Measurements from ENCODE around the gene MYL1.

DNA sequence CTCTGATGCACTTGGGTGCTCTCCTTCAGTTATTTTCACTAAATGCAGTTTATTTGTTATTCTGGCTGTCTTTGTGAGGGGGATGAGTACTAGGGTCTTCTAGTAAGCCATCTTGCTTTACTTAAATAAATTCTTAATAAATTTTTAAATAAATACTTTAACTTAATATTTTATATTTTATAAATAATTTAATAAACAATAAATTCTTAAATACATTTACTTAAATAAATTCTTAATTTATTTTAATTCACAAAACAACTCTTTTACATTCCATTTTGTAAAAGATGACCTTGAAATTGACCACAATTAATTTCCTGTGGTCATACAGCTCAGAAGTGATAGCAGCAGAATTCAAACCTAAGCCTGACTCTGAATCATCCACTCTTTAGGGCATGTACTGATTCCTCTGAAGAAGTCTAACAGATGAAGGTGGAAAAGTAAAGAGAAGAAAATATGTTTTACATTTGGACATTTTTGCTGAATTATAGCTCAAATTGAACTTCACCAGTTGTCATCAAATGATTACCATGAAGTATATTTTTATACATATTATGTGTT, 28.8 kb downstream of the MYL1 start:
- TF ChIP-seq POLR2A (IDR thresholded peaks at IDR 0.05; ENCODE audit: low read depth, low read length): no peak
- TF ChIP-seq TAF1 (IDR thresholded peaks at IDR 0.05; ENCODE audit: low read depth, low read length): no peak
- TF ChIP-seq POLR2AphosphoS5 (IDR thresholded peaks at IDR 0.05; ENCODE audit: low read depth, low read length): no peak
- no peak for TF ChIP-seq PAX5 (IDR thresholded peaks at IDR 0.05; ENCODE audit: insufficient read depth, low read length, severe bottlenecking)
